Osteoblast (primary cell): ENCODE measurements around the gene GPRIN1. TPM values are rescaled to one million over a fixed set of nuclear protein-coding genes. Genes with fewer than 3 reads are reported as not detected.
A peak's percentile ranks its signal among the peaks of the same experiment; 100 is the strongest.

Experiments
- DNase-seq: peaks from one replicate; pipeline ENCODE4 v3.0.0; 2011; ENCODE audit warnings: low spot score, mixed read lengths; ENCODE audit not compliant: insufficient read length; ENCODE audit errors: missing footprints
- H2AFZ ChIP-seq: 2 replicates; pipeline ENCODE4 v1.6.0; 2011; ENCODE audit warnings: mild to moderate bottlenecking, low read length
- H3K27ac ChIP-seq: 2 replicates; pipeline ENCODE4 v1.5.1; 2011; ENCODE audit warnings: mild to moderate bottlenecking, low read depth, low read length, moderate library complexity
- H3K27me3 ChIP-seq: 2 replicates; pipeline ENCODE4 v1.6.0; 2012; ENCODE audit warnings: mild to moderate bottlenecking, control low read depth, inconsistent platforms, low read length, moderate library complexity; ENCODE audit not compliant: insufficient read depth
- H3K36me3 ChIP-seq: 2 replicates; pipeline ENCODE4 v1.5.1; 2011; ENCODE audit warnings: mild to moderate bottlenecking, low read length, control low read depth, moderate library complexity; ENCODE audit not compliant: insufficient read depth
- H3K4me1 ChIP-seq: 2 replicates; pipeline ENCODE4 v1.5.1; 2011; ENCODE audit warnings: mild to moderate bottlenecking, low read length, control low read depth, moderate library complexity; ENCODE audit not compliant: insufficient read depth
- H3K4me2 ChIP-seq: 2 replicates; pipeline ENCODE4 v1.6.0; 2011; ENCODE audit warnings: mild to moderate bottlenecking, low read length; ENCODE audit not compliant: insufficient read depth
- H3K4me3 ChIP-seq: fragments of 200-600 bp; sonication (generic); 3 replicates; pipeline ENCODE4 v1.5.1; 2012; ENCODE audit warnings: mild to moderate bottlenecking, low read length, inconsistent platforms; ENCODE audit not compliant: insufficient read depth
- H3K79me2 ChIP-seq: 2 replicates; pipeline ENCODE4 v1.6.0; 2012; ENCODE audit warnings: mild to moderate bottlenecking, low read length, control low read depth, inconsistent platforms; ENCODE audit not compliant: insufficient read depth
- H3K9me3 ChIP-seq: 2 replicates; pipeline ENCODE4 v1.5.1; 2011; ENCODE audit warnings: low read depth, low read length, control low read depth
- H4K20me1 ChIP-seq: 2 replicates; pipeline ENCODE4 v1.6.0; 2012; ENCODE audit warnings: mild to moderate bottlenecking, low read length, control low read depth; ENCODE audit not compliant: insufficient read depth
- CTCF ChIP-seq: IDR thresholded peaks from 2 replicates; pipeline ENCODE4 v1.5.1; 2011; ENCODE audit warnings: mild to moderate bottlenecking, low read depth, low read length, moderate library complexity; ENCODE audit errors: extremely low read depth
- total RNA-seq: library from RNA; depleted of rRNA; stranded (reverse); fragments of >200 nt; gene quantifications from 2 replicates; pipeline ENCODE4 v1.2.3, GENCODE V29; 2012

Gene GPRIN1
- total RNA-seq, 1 donor = 1.8 TPM

GRCh38 chr5:176579323-176579722 lies 30.6 kb downstream of the GPRIN1 start:
- no peaks in the 10 kb centered on the region for H3K27me3 ChIP-seq
- no peaks in the 10 kb centered on the region for H3K79me2 ChIP-seq
- H3K9me3 ChIP-seq = no peaks in the 10 kb centered on the region
- no peak for DNase-seq
- no peak overlapping the region for H3K27ac ChIP-seq
- no peak overlapping the region for H3K4me2 ChIP-seq
- no peak overlapping the region for H3K4me3 ChIP-seq
- no peaks in the 10 kb centered on the region for H3K36me3 ChIP-seq
- no peaks in the 10 kb centered on the region for H3K4me1 ChIP-seq
- TF ChIP-seq CTCF = no peak
- no peak overlapping the region for H2AFZ ChIP-seq
- H4K20me1 ChIP-seq = no peaks in the 10 kb centered on the region

GRCh38 chr5:176578391-176578808 lies 31.6 kb downstream of the GPRIN1 start:
- H3K36me3 ChIP-seq = no peaks in the 10 kb centered on the region
- no peak overlapping the region for H3K4me2 ChIP-seq
- H3K9me3 ChIP-seq = no peaks in the 10 kb centered on the region
- DNase-seq = peak; percentile 94
- H3K4me1 ChIP-seq = no peaks in the 10 kb centered on the region
- H3K79me2 ChIP-seq = no peaks in the 10 kb centered on the region
- no peak overlapping the region for H3K27ac ChIP-seq
- no peaks in the 10 kb centered on the region for H4K20me1 ChIP-seq
- H3K4me3 ChIP-seq = no peak overlapping the region
- peak; percentile 48 for TF ChIP-seq CTCF
- H3K27me3 ChIP-seq = no peaks in the 10 kb centered on the region
- no peak overlapping the region for H2AFZ ChIP-seq

- Histone ChIP-seq H3K4me3 (no peak overlapping the region), H2AFZ (no peak overlapping the region), H3K4me1 (no peaks in the 10 kb centered on the region), H3K9me3 (no peaks in the 10 kb centered on the region), H3K79me2 (no peaks in the 10 kb centered on the region), H3K36me3 (no peaks in the 10 kb centered on the region), H3K27ac (no peak overlapping the region), H4K20me1 (no peaks in the 10 kb centered on the region), H3K27me3 (no peaks in the 10 kb centered on the region), H3K4me2 (no peak overlapping the region)
- DNase-seq = no peak
- no peak for TF ChIP-seq CTCF
These were observed 32.4 kb downstream of the GPRIN1 start for GRCh38 chr5:176577312-176578176.
